Globus pallidus (tissue), 1 donor: ENCODE data around the gene SPDYE1.

ENCODE experiments used
- DNase-seq: peaks from one replicate; pipeline ENCODE4 v3.0.0-alpha.2; 2015; ENCODE audit warnings: low spot score

SPDYE1 gene

GRCh38 chr7:44044315-44045225 lies 46.9 kb downstream of the SPDYE1 start, which contains the start of gene DBNL:
DBNL (plus strand) TSS chr7:44044702; CDS start chr7:44044738, 36 bp downstream.
- peak; percentile 92 for DNase-seq

DNA sequence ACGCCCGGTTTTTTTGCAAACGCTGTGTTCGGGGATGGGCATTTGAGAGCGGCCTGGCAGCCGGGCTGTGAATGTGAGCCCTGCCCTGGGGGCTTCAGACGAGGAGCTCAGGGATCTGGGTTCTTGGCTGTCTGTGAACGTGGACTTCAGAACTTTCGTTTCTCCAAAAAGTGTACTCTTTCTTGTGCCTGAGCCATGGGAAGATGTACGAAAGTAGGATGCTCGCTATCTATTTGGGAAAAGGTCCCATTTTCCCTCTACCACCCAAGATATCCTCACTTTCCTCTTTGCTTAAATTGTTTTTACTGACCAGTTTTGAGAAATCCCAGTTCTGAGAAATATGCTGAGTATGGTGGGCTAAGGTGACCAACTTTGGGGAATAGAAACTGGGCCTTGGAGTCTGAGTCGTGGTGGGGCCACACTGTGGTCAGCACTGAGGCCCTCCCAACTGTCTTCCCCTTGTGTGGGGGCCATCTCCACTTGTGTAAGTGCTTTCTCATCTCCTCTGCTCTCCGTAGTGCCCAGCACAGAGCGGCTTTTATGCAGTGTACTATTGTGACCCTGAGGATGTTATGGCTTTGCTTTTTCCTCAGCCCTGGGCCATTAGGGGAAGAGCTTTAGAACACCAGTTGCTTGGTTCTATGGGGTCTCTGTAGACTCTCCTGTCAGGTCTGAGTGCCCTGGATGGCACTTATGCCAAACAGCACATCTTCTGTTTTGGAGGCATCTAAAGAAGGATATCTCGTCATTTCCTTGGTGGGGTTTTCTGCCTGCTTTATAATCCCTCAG lies 47.7 kb downstream of the SPDYE1 start:
- DNase-seq, result no peak

- DNase-seq, result no peak
Measured at GRCh38 chr7:44046321-44047061, 48.8 kb downstream of the SPDYE1 start.

DNA sequence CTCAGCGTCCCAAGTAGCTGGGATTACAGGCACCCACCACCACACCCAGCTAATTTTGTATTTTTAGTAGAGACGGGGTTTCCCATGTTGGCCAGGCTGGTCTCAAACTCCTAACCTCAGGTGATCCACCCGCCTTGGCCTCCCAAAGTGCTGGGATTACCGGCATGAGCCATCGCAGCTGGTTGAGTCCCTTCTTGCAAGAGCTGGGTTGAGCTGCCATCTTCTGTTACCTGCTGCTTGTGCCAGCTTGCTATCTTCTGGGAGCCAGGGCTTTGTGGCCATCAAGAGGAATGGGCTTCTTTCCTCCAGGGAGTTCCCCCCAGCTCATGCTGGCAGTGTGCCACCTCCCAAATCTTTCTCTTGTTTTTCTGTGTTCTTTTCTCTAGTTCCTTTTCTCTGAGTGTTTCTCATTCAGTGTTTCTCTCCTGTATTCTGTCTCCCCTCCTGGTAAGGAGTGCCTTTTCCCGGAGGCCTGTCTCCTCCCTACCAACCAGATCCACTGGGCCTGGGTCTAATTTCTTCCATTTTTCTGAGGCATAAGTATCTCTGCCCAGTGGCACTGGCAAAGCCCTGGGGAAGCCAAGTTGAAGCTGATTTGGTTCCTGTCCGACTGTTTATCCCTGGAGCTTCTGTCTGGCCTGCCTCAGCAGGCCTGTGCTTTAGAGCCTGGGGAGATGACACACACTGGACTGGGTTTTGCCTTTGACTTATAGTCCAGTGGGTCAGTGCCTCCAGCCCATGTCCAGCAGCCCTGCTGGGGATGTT lies 50.5 kb downstream of the SPDYE1 start:
- DNase-seq, result no peak

DNA sequence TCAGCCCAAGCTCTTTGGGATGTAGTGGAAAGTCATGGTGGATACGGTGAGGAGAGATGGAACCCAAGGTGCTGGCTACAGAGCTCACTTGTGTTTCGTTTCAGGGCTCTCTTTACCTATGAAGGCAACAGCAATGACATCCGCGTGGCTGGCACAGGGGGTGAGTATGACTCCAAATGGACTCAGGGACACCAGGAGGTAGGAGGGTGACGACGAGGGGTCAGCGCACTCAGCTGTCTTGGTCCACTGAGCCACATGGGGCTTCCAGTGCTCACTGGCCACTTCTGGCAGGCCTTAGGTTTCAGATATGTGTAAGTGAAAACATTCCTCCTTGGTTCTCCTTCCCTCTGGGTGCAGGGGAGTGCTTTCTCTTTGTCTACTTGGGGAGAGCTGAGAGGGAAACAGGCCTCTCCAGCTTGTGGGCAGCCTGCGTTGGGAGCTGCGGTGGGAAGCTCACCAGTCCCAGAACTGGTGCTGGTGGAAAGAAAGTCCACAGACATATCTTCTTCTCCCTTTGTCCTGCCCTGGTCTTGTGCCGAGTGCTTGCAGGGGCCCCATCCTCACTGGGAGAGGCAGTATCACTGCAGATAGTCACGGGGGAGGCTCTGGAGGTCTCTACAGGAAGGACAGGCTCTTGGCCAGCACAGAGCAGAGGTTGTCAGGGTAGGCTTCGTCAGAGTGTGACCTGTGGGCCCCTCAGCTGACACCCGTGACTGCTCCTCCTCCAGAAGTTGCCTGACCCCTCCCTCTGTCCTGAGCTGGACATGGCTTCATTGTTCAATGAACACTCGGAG lies 52.6 kb downstream of the SPDYE1 start:
- DNase-seq, result no peak

GRCh38 chr7:44050915-44051560 lies 53.3 kb downstream of the SPDYE1 start:
- DNase-seq, result no peak

DNA sequence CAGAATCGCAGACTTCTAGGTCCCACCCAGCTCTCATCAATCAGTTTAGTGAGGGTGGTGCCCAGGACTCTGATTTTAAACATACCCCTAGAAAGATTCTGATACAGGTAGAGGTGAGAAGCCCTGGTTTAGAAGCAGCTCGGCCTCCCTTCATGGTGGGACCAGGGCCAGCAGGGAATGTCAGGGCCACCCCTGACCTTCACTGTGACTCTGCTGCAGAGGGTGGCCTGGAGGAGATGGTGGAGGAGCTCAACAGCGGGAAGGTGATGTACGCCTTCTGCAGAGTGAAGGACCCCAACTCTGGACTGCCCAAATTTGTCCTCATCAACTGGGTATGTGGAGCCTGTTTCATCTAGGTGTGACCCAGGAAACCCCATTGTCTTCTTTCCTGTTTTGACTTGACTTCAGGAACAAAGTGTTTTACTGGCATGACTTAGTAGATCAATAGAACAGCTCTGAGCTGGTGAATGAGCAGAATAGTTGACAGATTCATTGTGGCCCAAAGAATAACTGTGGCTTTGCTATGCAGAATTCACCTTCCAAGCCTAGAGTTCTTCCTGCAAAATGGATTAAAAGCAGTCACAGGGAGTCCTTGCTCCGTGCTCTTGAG lies 54.0 kb downstream of the SPDYE1 start:
- DNase-seq, result no peak

GRCh38 chr7:44052771-44053365 lies 55.2 kb downstream of the SPDYE1 start:
- DNase-seq, result no peak

DNA sequence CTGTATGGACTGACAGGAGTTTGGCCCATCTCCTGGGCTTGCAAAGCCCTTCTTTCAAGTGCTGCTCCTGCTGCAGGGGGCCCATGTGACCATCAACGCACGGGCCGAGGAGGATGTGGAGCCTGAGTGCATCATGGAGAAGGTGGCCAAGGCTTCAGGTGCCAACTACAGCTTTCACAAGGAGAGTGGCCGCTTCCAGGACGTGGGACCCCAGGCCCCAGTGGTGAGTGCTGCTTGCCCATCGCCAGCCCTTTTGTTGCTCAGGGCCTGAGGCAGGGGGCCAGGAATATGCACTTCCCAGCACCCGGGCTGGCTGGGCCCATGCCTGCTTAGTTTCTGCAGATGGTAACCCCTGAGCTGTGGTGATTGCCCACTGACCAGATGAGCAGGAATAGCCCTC lies 59.0 kb downstream of the SPDYE1 start:
- DNase-seq, result no peak

- DNase-seq, result no peak
Measured at GRCh38 chr7:44057181-44057848, 59.6 kb downstream of the SPDYE1 start.

DNA sequence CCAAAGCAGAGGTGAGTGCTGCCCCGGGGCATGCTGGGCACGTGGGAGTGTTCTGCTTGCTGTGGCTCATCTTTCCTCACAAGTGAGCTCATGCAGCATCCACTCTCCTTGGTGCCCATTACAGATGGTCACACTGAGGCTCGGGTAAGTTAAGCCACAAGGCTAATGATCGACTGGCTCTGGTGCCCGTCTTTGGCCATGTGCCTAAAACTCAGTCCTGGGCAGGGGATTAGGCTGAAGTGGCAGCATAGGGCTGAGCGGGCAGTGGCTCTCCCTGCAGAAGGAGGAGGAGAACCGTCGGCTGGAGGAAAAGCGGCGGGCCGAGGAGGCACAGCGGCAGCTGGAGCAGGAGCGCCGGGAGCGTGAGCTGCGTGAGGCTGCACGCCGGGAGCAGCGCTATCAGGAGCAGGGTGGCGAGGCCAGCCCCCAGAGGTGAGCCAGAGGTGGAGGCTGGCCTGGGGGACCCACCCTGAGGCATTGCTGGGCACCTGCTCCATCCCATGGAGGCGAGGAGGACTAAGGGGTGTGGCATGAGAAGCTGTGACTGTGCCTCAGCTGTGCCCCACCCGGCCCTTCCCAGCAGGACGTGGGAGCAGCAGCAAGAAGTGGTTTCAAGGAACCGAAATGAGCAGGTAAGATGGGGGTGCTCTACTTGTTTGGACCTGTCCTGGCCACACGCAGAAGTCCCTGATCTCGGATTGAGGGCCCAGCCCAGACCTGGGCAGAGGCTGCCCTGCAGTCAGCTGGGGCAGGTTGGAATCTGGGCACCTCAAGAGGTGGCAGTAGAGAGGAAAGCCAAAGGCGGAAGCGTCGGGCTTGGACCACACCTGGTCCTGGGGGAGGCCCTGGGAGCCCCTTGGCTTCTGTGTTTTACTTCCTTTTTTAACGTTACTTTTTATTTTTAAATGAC lies 60.4 kb downstream of the SPDYE1 start:
- no peak for DNase-seq

DNA sequence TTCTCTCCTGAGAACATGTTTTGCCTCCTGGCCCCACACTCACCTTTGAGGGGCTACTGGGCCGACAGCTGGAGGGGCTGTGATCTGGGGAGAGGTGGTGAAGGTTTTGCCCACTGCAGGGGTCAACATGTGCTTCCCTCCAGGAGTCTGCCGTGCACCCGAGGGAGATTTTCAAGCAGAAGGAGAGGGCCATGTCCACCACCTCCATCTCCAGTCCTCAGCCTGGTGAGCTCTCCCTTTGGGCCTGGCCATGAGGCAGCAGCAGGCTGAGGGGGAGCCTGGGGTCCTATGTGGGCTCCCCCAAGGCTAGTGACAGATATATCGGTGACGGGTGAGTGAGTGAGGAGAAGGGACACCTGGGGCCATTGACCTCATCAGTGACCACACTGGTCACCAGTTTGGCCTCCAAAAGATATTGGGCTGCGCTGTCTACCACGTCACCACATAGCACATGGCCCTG lies 61.1 kb downstream of the SPDYE1 start:
- no peak for DNase-seq

DNA sequence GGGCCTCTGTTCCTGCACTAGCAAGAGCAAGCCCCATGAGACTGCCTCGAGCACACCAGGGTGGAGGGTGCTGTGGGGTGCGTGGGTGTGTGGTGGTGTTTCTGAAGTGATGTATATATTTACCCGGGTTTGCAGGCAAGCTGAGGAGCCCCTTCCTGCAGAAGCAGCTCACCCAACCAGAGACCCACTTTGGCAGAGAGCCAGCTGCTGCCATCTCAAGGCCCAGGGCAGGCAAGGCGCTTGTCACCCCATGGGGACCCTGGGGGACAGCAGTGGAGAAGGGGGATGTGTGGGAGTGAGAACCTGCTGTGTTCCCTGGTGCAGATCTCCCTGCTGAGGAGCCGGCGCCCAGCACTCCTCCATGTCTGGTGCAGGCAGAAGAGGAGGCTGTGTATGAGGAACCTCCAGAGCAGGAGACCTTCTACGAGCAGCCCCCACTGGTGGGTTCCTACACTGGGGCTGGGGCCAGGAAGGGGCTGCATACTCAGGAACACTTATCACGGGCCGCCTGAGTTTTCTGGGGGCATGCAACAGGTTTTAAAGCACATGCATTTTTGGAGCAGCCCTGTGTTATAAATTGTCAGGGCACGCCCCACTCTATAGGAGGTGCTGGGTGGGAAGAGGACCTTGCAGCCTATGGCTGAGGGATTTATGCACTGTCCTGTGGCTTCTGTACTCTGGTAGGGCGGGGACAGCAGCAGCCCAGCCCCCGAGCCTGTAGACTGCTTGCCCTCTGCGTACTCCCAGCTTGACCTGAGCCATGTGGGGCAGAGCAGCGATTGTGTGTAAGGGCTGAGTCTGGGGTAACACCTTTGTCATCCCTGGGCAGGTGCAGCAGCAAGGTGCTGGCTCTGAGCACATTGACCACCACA lies 61.8 kb downstream of the SPDYE1 start:
- DNase-seq, result no peak
